ENCODE data around the gene MFF.

The MFF gene, protein sequence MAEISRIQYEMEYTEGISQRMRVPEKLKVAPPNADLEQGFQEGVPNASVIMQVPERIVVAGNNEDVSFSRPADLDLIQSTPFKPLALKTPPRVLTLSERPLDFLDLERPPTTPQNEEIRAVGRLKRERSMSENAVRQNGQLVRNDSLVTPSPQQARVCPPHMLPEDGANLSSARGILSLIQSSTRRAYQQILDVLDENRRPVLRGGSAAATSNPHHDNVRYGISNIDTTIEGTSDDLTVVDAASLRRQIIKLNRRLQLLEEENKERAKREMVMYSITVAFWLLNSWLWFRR

DNA sequence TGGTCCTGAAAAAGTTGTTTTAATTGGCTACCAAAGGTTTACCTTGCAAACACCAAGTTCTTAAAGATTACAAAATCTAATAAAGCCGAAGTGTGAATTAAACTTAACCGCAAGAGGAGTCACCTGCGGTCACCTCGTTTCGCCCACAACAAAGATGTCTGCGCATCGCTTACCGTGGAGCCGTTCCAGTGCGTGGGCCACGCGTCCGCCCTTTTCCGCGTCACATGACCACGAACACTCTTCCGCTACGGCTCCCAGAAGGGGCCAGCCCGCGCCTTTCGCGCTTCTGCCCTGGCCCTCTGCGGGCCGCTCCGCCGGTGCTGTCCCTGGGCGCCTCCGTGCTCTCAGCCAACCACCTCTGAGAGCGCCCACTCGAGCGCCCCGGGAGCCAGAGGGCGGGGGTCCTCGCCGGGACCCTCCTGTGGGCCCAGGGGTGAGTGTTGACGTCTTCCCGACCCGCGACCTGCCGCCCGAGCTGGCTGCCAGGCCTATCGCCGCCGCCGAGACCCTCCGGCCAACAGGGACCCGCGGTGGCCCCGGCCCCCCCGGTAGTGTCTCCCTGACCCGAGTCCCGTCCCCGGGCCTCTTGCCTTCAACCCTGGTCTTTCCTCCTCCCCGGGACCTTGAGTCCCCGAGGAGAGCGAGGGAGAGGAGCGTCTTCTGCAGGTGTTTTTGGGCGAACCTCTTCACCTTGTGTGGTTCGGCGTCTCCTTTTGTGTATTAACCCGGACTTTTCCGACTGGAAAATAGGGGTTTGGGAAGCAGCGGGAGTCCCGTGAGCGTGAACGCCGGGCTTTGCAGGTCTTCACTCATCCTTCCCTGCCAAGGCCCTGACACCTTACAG is at the start of gene MFF:
Gene MFF, plus strand, starts transcription at position 257 of the 844 bp plus-strand sequence. CDS start 5,415 bp downstream, outside the sequence.
- no peak for TF ChIP-seq JUND (IDR thresholded peaks at IDR 0.05; ENCODE audit: low read depth)
- DNase-seq (ENCODE audit: low read depth in 1 of 2, low spot score in 1 of 2): peak; percentile 67 to 92
- in situ Hi-C loops (cut with HindIII; ENCODE audit: low pct_unique_long_range_greater_than_20kb, low sequenced_read_pairs): no loop called here

DNA sequence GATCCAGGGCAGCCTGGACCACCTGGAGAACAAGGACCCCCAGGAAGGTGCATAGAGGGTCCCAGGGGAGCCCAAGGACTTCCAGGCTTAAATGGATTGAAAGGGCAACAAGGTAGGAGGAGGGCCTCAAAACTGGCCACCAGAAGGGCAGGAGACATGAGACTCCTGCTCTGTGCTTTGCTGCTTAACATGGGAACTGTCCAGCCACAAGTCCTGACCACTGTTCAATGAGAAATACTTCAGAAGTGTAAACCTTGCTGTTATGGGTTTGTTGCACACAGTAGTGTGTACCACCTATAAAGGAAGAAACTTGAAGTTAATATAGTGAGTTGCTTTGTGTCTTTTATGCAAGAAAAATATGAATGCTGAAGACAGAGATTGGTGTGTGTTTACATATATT is 44.2 kb upstream of the MFF start:
- no peak for TF ChIP-seq JUND (IDR thresholded peaks at IDR 0.05; ENCODE audit: low read depth)
- in situ Hi-C loops (cut with HindIII; ENCODE audit: low pct_unique_long_range_greater_than_20kb, low sequenced_read_pairs): no loop called here
- peak in 1 of 2 experiments; percentile 18 for DNase-seq (ENCODE audit: low read depth in 1 of 2, low spot score in 1 of 2)

- TF ChIP-seq JUND (IDR thresholded peaks at IDR 0.05; ENCODE audit: low read depth): no peak
- no peak for DNase-seq (ENCODE audit: low read depth in 1 of 2, low spot score in 1 of 2)
- in situ Hi-C loops (cut with HindIII; ENCODE audit: low pct_unique_long_range_greater_than_20kb, low sequenced_read_pairs): no loop called here
Observed at GRCh38 chr2:227285741-227286236, 39.3 kb upstream of the MFF start.

GRCh38 chr2:227287771-227288170 is 37.3 kb upstream of the MFF start:
- in situ Hi-C loops (cut with HindIII; ENCODE audit: low pct_unique_long_range_greater_than_20kb, low sequenced_read_pairs): no loop called here
- no peak for DNase-seq (ENCODE audit: low read depth in 1 of 2, low spot score in 1 of 2)
- TF ChIP-seq JUND (IDR thresholded peaks at IDR 0.05; ENCODE audit: low read depth): no peak

- TF ChIP-seq JUND (IDR thresholded peaks at IDR 0.05; ENCODE audit: low read depth): no peak
- in situ Hi-C loops (cut with HindIII; ENCODE audit: low pct_unique_long_range_greater_than_20kb, low sequenced_read_pairs): no loop called here
- DNase-seq (ENCODE audit: low read depth in 1 of 2, low spot score in 1 of 2): no peak
Observed at GRCh38 chr2:227292314-227292713, 32.7 kb upstream of the MFF start.

DNA sequence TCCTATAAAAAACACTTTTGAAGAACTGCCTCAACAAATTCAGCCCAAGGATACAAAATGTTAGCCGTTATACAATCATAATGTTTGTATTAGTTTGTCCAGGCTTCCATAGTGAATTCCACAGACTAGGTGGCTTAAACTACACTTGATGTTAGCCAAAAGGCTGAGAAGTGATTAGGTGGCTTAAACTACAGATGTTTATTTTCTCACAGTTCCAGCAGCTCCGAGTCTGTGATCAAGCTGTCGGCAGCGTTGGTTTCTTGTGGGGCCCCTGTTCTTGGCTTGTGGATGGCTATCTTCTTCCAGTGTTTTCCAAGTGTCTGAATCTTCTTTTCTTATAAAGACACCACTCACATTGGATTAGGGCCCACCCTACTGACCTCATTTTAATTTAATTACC is 31.5 kb upstream of the MFF start:
- no peak for DNase-seq (ENCODE audit: low read depth in 1 of 2, low spot score in 1 of 2)
- no peak for TF ChIP-seq JUND (IDR thresholded peaks at IDR 0.05; ENCODE audit: low read depth)
- in situ Hi-C loops (cut with HindIII; ENCODE audit: low pct_unique_long_range_greater_than_20kb, low sequenced_read_pairs): no loop called here

- in situ Hi-C loops (cut with HindIII; ENCODE audit: low pct_unique_long_range_greater_than_20kb, low sequenced_read_pairs): no loop called here
- no peak for DNase-seq (ENCODE audit: low read depth in 1 of 2, low spot score in 1 of 2)
- no peak for TF ChIP-seq JUND (IDR thresholded peaks at IDR 0.05; ENCODE audit: low read depth)
Observed at GRCh38 chr2:227295806-227296205, 29.2 kb upstream of the MFF start.

DNA sequence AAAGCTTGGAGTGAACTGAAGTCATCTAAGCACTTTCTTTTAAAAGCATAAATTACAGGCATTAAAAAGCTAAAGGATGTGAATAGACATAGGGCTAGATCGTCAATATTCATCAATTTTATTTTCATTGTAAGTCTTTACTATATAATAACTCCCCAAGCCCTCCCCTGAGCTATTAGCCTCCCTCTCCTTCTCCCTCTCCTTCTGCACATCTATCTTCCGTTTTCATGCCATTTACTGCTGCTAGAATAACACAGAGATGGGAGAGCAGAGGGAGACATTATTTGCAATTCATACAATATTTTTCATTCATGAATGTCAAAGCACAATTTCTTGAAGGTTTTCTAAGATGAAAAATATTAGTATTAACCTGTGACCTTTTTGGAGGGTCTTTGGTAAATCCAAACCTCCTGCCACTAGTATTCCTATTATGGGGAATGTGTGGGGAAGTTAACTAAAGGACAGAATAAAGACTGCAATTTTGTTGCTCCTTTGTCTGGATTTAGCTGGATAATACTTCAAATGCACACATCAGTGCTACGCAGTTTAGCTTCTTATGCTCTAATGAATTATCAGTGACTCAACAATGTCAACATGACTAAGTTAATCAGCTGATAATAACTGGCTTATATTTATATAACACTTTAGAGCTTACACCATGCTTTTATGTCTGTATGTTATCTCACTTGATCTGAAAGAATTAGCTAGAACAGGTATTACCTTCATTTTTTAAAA is 28.2 kb upstream of the MFF start:
- no peak for DNase-seq (ENCODE audit: low read depth in 1 of 2, low spot score in 1 of 2)
- in situ Hi-C loops (cut with HindIII; ENCODE audit: low pct_unique_long_range_greater_than_20kb, low sequenced_read_pairs): no loop called here
- TF ChIP-seq JUND (IDR thresholded peaks at IDR 0.05; ENCODE audit: low read depth): no peak

DNA sequence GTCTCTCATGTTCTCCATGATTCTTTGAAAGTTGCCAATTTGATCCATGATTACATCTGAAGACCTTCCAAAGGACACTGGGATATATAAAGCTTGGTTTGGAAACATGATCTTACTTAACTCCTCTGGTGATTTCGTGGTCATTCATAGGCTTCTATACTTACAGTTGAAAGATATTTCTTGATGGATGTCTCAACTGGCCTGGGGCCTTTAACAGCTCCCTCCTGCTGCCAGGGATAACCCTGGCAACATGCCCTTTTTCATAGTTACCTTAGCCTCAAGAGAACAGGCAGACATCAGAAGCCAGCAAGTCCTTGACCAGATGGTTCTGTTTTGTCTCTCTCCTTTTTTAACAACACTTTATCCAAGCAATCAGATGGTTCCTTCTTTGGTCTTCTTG is 23.5 kb upstream of the MFF start:
- in situ Hi-C loops (cut with HindIII; ENCODE audit: low pct_unique_long_range_greater_than_20kb, low sequenced_read_pairs): no loop called here
- DNase-seq (ENCODE audit: low read depth in 1 of 2, low spot score in 1 of 2): no peak
- no peak for TF ChIP-seq JUND (IDR thresholded peaks at IDR 0.05; ENCODE audit: low read depth)

- DNase-seq (ENCODE audit: low read depth in 1 of 2, low spot score in 1 of 2): no peak
- in situ Hi-C loops (cut with HindIII; ENCODE audit: low pct_unique_long_range_greater_than_20kb, low sequenced_read_pairs): no loop called here
Observed at GRCh38 chr2:227308784-227309183, 16.3 kb upstream of the MFF start.

GRCh38 chr2:227310756-227311110 is 14.3 kb upstream of the MFF start:
- in situ Hi-C loops (cut with HindIII; ENCODE audit: low pct_unique_long_range_greater_than_20kb, low sequenced_read_pairs): no loop called here
- TF ChIP-seq JUND (IDR thresholded peaks at IDR 0.05; ENCODE audit: low read depth): no peak

More at GRCh38 chr2:227308784-227309183, 16.3 kb upstream of the MFF start:
- TF ChIP-seq JUND (IDR thresholded peaks at IDR 0.05; ENCODE audit: low read depth): no peak

GRCh38 chr2:227311861-227312506 is 13.1 kb upstream of the MFF start:
- no peak for DNase-seq (ENCODE audit: low read depth in 1 of 2, low spot score in 1 of 2)
- no peak for TF ChIP-seq JUND (IDR thresholded peaks at IDR 0.05; ENCODE audit: low read depth)
- in situ Hi-C loops (cut with HindIII; ENCODE audit: low pct_unique_long_range_greater_than_20kb, low sequenced_read_pairs): no loop called here

More at GRCh38 chr2:227310756-227311110, 14.3 kb upstream of the MFF start:
- no peak for DNase-seq (ENCODE audit: low read depth in 1 of 2, low spot score in 1 of 2)

Measured in T47D (cell line).